ENCODE measurements around the gene ZNF800.

The ZNF800 gene

GRCh38 chr7:127393368-127394058 lies 1.0 kb upstream of the ZNF800 start:
- TF ChIP-seq, protein P1, sequence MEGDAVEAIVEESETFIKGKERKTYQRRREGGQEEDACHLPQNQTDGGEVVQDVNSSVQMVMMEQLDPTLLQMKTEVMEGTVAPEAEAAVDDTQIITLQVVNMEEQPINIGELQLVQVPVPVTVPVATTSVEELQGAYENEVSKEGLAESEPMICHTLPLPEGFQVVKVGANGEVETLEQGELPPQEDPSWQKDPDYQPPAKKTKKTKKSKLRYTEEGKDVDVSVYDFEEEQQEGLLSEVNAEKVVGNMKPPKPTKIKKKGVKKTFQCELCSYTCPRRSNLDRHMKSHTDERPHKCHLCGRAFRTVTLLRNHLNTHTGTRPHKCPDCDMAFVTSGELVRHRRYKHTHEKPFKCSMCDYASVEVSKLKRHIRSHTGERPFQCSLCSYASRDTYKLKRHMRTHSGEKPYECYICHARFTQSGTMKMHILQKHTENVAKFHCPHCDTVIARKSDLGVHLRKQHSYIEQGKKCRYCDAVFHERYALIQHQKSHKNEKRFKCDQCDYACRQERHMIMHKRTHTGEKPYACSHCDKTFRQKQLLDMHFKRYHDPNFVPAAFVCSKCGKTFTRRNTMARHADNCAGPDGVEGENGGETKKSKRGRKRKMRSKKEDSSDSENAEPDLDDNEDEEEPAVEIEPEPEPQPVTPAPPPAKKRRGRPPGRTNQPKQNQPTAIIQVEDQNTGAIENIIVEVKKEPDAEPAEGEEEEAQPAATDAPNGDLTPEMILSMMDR (conservative IDR thresholded peaks at IDR 0.05), result no peak
- TF ChIP-seq ZFX (IDR thresholded peaks at IDR 0.05), result no peak
- peak overlapping the region; percentile 98 for H3K27ac ChIP-seq

DNA sequence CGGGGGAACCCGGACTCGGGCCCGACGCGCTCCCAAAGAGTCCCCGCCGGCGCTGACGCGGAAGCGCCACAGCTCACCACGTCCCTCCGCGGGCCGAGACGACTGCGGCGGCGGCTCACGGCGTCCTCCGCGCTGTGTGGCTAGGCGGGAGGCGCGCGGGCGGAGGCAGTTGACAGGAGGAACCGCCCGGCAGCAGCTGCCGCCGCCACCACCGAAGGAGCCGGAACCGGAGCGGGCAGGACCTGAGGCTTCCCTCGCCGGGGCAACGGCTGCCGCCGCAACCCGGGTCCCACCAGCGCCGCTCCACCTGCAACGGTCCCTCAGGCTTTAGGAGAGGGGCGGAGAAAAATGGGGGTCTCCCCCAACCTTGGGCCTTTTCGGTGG lies 334 bp downstream of the ZNF800 start:
- H3K27ac ChIP-seq, result peak overlapping the region; percentile 98
- peak; percentile 93; the same call in 1 of the 2 replicates for TF ChIP-seq ZFX (IDR thresholded peaks at IDR 0.05)
- TF ChIP-seq, protein P1 (conservative IDR thresholded peaks at IDR 0.05), result peak; percentile 9; the same call in 1 of the 2 replicates

GRCh38 chr7:127391591-127392181 lies 822 bp downstream of the ZNF800 start:
- TF ChIP-seq, protein P1 (conservative IDR thresholded peaks at IDR 0.05), result no peak; the same call in 1 of the 2 replicates
- TF ChIP-seq ZFX (IDR thresholded peaks at IDR 0.05), result peak; percentile 98
- H3K27ac ChIP-seq, result peak overlapping the region; percentile 98

DNA sequence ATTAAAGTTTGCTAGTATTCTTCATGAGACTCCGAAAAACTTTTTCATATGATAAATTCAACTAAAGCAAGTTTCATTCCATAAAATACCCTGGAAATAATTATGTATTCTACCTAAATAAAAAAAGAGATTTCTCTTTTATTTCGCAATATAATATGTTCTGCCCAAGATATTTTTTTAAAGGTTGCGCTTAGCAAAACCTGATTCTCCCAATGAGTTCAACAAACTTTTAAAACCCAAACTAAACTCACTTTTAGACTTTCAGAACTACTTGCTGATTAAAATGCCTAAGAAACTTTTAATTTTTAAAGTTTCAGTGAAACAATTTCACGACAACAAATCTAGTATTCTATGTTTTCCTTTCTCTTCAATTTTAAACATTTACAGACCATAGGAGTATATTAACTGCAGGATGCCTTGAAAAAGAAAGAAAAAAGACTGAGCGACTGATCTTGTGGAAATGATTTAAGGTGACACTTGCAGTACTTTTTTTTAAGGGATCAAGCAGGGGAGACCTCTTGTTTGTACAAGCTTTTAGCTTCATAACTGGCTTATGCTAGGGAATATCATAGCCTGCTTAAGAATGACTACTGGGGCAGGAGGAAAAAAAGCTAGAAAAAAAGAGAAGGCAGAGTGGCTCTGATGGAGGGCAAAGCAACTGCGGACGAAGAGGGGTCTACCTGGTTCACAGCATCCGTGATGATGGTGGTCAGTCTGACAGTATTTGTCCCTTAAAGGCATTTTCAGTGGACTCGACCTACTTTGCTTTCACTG lies 1.5 kb downstream of the ZNF800 start:
- TF ChIP-seq, protein P1 (conservative IDR thresholded peaks at IDR 0.05), result no peak
- TF ChIP-seq ZFX (IDR thresholded peaks at IDR 0.05), result no peak
- H3K27ac ChIP-seq, result peak overlapping the region; percentile 98

GRCh38 chr7:127390186-127390816 lies 2.2 kb downstream of the ZNF800 start:
- TF ChIP-seq ZFX (IDR thresholded peaks at IDR 0.05), result no peak
- TF ChIP-seq, protein P1 (conservative IDR thresholded peaks at IDR 0.05), result no peak

GRCh38 chr7:127389321-127389720 lies 3.2 kb downstream of the ZNF800 start:
- H3K27ac ChIP-seq, result no peak overlapping the region
- TF ChIP-seq ZFX (IDR thresholded peaks at IDR 0.05), result no peak
- TF ChIP-seq, protein P1 (conservative IDR thresholded peaks at IDR 0.05), result no peak

More at GRCh38 chr7:127390186-127390816, 2.2 kb downstream of the ZNF800 start:
- no peak overlapping the region for H3K27ac ChIP-seq

Measured in C4-2B (cell line).